GM19239 (cell line): Measurements from ENCODE around the gene ELANE.

Source experiments
- DNase-seq: peaks from one replicate; pipeline ENCODE4 v3.0.0; 2011; ENCODE audit warnings: low spot score; ENCODE audit not compliant: insufficient read length
- FAIRE-seq: peaks from 2 replicates; lab custom pipeline; 2011; peaks lifted over from hg19 to GRCh38; lab: Jason Lieb, UNC

Gene ELANE

DNA sequence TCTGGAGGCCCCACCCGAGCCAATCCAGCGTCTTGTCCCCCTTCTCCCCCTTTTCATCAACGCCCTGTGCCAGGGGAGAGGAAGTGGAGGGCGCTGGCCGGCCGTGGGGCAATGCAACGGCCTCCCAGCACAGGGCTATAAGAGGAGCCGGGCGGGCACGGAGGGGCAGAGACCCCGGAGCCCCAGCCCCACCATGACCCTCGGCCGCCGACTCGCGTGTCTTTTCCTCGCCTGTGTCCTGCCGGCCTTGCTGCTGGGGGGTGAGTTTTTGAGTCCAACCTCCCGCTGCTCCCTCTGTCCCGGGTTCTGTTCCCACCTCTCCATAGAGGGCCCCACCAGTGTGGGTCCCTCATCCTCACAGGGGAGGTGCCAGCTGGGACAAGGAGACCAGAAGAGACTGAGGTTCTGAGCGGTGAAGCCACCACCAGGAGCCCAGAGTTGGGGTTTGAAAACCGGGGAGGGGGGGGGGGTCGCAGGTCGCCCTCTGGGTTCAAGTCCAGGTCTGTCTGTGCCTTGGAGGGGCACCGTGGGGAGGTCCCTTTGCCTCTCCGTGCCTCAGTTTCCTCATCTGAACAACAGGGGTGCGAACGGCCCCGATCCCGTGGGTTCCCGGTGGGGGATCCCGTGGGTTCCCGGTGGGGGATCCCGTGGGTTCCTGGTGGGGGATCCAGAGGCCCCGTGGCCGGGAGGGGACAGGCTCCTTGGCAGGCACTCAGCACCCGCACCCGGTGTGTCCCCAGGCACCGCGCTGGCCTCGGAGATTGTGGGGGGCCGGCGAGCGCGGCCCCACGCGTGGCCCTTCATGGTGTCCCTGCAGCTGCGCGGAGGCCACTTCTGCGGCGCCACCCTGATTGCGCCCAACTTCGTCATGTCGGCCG is at the start of gene ELANE:
TSS of gene ELANE (plus strand) at position 168 of the 878 bp plus-strand sequence. CDS start at position 194, 26 bp downstream.
- DNase-seq (no peak), FAIRE-seq (no peak)

GRCh38 chr19:802498-803098 is 49.5 kb upstream of the ELANE start:
- DNase-seq, result no peak
- FAIRE-seq, result no peak

GRCh38 chr19:803099-803561 is 49.0 kb upstream of the ELANE start:
- no peak for DNase-seq
- no peak for FAIRE-seq

- DNase-seq (no peak), FAIRE-seq (no peak)
Observed at GRCh38 chr19:803686-804418, 48.3 kb upstream of the ELANE start.

- FAIRE-seq, result no peak
Observed at GRCh38 chr19:804419-805165, 47.5 kb upstream of the ELANE start.

DNA sequence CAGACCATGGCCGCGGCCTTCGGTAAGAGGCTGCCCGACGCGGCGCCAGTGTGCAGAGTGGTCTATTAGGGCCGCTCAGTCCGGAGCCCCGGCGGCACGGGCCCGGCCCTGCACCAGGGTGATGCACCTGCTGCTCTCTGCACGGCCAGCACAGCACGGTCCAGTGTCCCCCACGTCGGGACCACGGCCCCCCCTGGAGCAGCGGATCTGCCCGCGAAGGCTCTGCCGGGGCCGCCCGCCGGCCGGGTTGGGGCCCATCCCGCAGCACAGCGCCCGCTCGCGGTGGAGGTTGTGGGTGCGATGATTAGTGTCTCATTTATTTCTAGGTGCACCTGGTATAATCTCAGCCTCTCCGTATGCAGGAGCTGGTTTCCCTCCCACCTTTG is 46.9 kb upstream of the ELANE start:
- FAIRE-seq (no peak), DNase-seq (no peak)

More at GRCh38 chr19:804419-805165, 47.5 kb upstream of the ELANE start:
- DNase-seq, result no peak

- FAIRE-seq (no peak), DNase-seq (no peak)
Observed at GRCh38 chr19:805600-806550, 46.2 kb upstream of the ELANE start.

GRCh38 chr19:806815-807421 is 45.2 kb upstream of the ELANE start:
- no peak for FAIRE-seq
- no peak for DNase-seq

- no peak for DNase-seq
Observed at GRCh38 chr19:807627-808422, 44.3 kb upstream of the ELANE start.

GRCh38 chr19:808423-808775 is 43.7 kb upstream of the ELANE start:
- FAIRE-seq, result no peak
- no peak for DNase-seq

More at GRCh38 chr19:807627-808422, 44.3 kb upstream of the ELANE start:
- no peak for FAIRE-seq

DNA sequence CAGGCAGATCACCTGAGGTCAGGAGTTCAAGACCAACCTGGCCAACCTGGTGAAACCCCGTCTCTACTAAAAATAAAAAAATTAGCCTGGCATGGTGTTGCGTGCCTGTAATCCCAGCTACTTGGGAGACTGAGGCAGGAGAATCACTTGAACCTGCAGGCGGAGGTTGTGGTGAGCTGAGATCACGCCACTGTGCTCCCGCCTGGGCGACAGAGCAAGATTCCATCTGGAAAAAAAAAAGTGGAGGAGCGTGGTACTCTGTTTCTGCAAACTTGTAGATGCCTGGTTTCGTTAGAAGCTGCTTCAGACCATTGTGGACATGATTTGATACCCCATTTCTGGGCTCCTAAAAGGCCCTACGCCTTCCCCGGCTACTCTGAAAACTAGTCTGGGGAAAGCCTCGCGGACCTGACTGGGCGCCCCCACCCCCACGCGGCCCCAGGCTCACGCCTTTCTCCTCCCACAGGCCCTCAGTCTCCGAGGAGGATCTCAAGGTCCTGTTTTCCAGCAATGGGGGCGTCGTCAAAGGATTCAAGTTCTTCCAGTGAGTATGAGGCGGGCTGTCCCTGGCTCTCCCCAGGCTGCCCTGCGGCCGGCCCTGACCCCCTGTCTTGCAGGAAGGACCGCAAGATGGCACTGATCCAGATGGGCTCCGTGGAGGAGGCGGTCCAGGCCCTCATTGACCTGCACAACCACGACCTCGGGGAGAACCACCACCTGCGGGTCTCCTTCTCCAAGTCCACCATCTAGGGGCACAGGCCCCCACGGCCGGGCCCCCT is 41.8 kb upstream of the ELANE start:
- no peak for FAIRE-seq
- no peak for DNase-seq

- no peak for DNase-seq
- FAIRE-seq, result no peak
Observed at GRCh38 chr19:810883-811489, 41.1 kb upstream of the ELANE start.

DNA sequence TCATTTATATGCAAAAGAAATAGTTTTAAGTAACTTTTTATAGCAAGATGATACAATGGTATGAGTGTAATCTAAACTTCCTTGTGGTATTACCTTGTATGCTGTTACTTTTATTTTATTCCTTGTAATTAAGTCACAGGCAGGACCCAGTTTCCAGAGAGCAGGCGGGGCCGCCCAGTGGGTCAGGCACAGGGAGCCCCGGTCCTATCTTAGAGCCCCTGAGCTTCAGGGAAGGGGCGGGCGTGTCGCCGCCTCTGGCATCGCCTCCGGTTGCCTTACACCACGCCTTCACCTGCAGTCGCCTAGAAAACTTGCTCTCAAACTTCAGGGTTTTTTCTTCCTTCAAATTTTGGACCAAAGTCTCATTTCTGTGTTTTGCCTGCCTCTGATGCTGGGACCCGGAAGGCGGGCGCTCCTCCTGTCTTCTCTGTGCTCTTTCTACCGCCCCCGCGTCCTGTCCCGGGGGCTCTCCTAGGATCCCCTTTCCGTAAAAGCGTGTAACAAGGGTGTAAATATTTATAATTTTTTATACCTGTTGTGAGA is 40.5 kb upstream of the ELANE start:
- no peak for DNase-seq
- no peak for FAIRE-seq

GRCh38 chr19:812049-812746 is 39.9 kb upstream of the ELANE start:
- DNase-seq (no peak), FAIRE-seq (no peak)

- FAIRE-seq, result no peak
- no peak for DNase-seq
Observed at GRCh38 chr19:812747-813218, 39.3 kb upstream of the ELANE start.
